H9 (cell line): ENCODE results near the gene DCTN3. TPM values are rescaled to one million over a fixed set of nuclear protein-coding genes. Genes with fewer than 3 reads are reported as not detected.

ENCODE experiments used
- DNase-seq: peaks from one replicate; pipeline ENCODE4 v3.0.0-alpha.2; 2017
- H2AFZ ChIP-seq: one replicate; pipeline ENCODE4 v1.6.1; 2013; ENCODE audit warnings: mild to moderate bottlenecking, low read length, control low read depth, moderate library complexity
- H2AK5ac ChIP-seq: 2 replicates; pipeline ENCODE4 v1.6.1; 2013; ENCODE audit warnings: low read length, control low read depth, mixed read lengths; ENCODE audit not compliant: insufficient read length
- H2BK120ac ChIP-seq: one replicate; pipeline ENCODE4 v1.6.1; 2013; ENCODE audit warnings: low read depth, mild to moderate bottlenecking, low read length, control low read depth, inconsistent platforms; ENCODE audit not compliant: poor library complexity, severe bottlenecking
- H2BK12ac ChIP-seq: 2 replicates; pipeline ENCODE4 v1.6.1; 2013; ENCODE audit warnings: low read length, control low read depth, mixed read lengths, low read depth; ENCODE audit not compliant: insufficient read length
- H2BK15ac ChIP-seq: 2 replicates; pipeline ENCODE4 v1.6.1; 2013; ENCODE audit warnings: low read depth, low read length, control low read depth
- H2BK20ac ChIP-seq: one replicate; pipeline ENCODE4 v1.6.1; 2013; ENCODE audit warnings: low read depth, mild to moderate bottlenecking, low read length, control low read depth, inconsistent platforms; ENCODE audit not compliant: poor library complexity, severe bottlenecking
- H2BK5ac ChIP-seq: 2 replicates; pipeline ENCODE4 v1.6.1; 2013; ENCODE audit warnings: low read length, control low read depth, mixed read lengths; ENCODE audit not compliant: insufficient read length
- H3K14ac ChIP-seq: 2 replicates; pipeline ENCODE4 v1.6.1; 2013; ENCODE audit warnings: low read length, control low read depth; ENCODE audit not compliant: insufficient read depth
- H3K18ac ChIP-seq: 2 replicates; pipeline ENCODE4 v1.6.1; 2013; ENCODE audit warnings: low read depth, mild to moderate bottlenecking, mixed read lengths, low read length, control low read depth; ENCODE audit not compliant: insufficient read length
- H3K23ac ChIP-seq: 2 replicates; pipeline ENCODE4 v1.6.1; 2013; ENCODE audit warnings: low read length, control low read depth, mixed read lengths, low read depth; ENCODE audit not compliant: insufficient read length
- H3K23me2 ChIP-seq: 2 replicates; pipeline ENCODE4 v1.6.1; 2013; ENCODE audit warnings: low read depth, mild to moderate bottlenecking, mixed read lengths, low read length, control low read depth; ENCODE audit not compliant: insufficient read length, poor library complexity, severe bottlenecking
- H3K27ac ChIP-seq: 2 replicates; pipeline ENCODE4 v1.5.1; 2013; ENCODE audit warnings: low read length, control low read depth, mixed read lengths, low read depth; ENCODE audit not compliant: insufficient read length
- H3K27me3 ChIP-seq: 2 replicates; pipeline ENCODE4 v1.6.1; 2013; ENCODE audit warnings: low read length, control low read depth, inconsistent platforms; ENCODE audit not compliant: insufficient read depth
- H3K4ac ChIP-seq: 2 replicates; pipeline ENCODE4 v1.6.1; 2013; ENCODE audit warnings: low read depth, mild to moderate bottlenecking, control low read depth, inconsistent platforms, low read length, moderate library complexity
- H3K4me1 ChIP-seq: 2 replicates; pipeline ENCODE4 v1.6.1; 2013; ENCODE audit warnings: low read length, control low read depth, inconsistent platforms; ENCODE audit not compliant: insufficient read depth
- H3K4me2 ChIP-seq: 2 replicates; pipeline ENCODE4 v1.6.1; 2013; ENCODE audit warnings: low read length, control low read depth, mixed read lengths; ENCODE audit not compliant: insufficient read length, insufficient read depth
- H3K56ac ChIP-seq: 2 replicates; pipeline ENCODE4 v1.6.1; 2013; ENCODE audit warnings: low read depth, mild to moderate bottlenecking, mixed read lengths, low read length, control low read depth; ENCODE audit not compliant: insufficient read length
- H3K79me1 ChIP-seq: 2 replicates; pipeline ENCODE4 v1.6.1; 2013; ENCODE audit warnings: low read depth, mild to moderate bottlenecking, moderate library complexity, low read length, control low read depth, inconsistent platforms; ENCODE audit not compliant: insufficient read depth, poor library complexity, severe bottlenecking
- H3K79me2 ChIP-seq: 2 replicates; pipeline ENCODE4 v1.6.1; 2013; ENCODE audit warnings: low read length, control low read depth, inconsistent platforms; ENCODE audit not compliant: insufficient read depth
- H3K9ac ChIP-seq: 2 replicates; pipeline ENCODE4 v1.6.1; 2013; ENCODE audit warnings: low read length, control low read depth, mixed read lengths; ENCODE audit not compliant: insufficient read length; ENCODE audit errors: extremely low read depth
- H3K9me3 ChIP-seq: one replicate; pipeline ENCODE4 v1.6.1; 2013; ENCODE audit warnings: low read depth, low read length, inconsistent platforms; ENCODE audit not compliant: control insufficient read depth
- H3T11ph ChIP-seq: one replicate; pipeline ENCODE4 v1.6.1; 2013; ENCODE audit warnings: mild to moderate bottlenecking, low read length, control low read depth, inconsistent platforms
- H4K20me1 ChIP-seq: one replicate; pipeline ENCODE4 v1.6.1; 2013; ENCODE audit not compliant: control insufficient read depth, insufficient read length, insufficient read depth
- H4K5ac ChIP-seq: 2 replicates; pipeline ENCODE4 v1.6.1; 2013; ENCODE audit warnings: low read depth, mild to moderate bottlenecking, mixed read lengths, low read length, control low read depth; ENCODE audit not compliant: insufficient read length
- H4K8ac ChIP-seq: replicated peaks from 2 replicates; pipeline ENCODE4 v1.6.1; 2013; ENCODE audit warnings: low read length, control low read depth, mixed read lengths, low read depth; ENCODE audit not compliant: insufficient read length
- H4K91ac ChIP-seq: 2 replicates; pipeline ENCODE4 v1.6.1; 2013; ENCODE audit warnings: low read depth, mild to moderate bottlenecking, moderate library complexity, mixed read lengths, low read length, control low read depth; ENCODE audit not compliant: insufficient read length
- H3K27ac Mint-ChIP-seq, 3 experiments: 2 replicates in 2 of 3; 3 replicates in 1 of 3; pipeline ENCODE4 v1.8.0; 2020 to 2021; ENCODE audit warnings: mixed read lengths in 3 of 3, mild to moderate bottlenecking in 1 of 3, moderate library complexity in 1 of 3
- H3K27me3 Mint-ChIP-seq: 2 replicates; pipeline ENCODE4 v1.8.0; 2021; ENCODE audit warnings: low read depth, mild to moderate bottlenecking, moderate library complexity, mixed read lengths
- H3K36me3 Mint-ChIP-seq, 3 experiments: 2 replicates in 2 of 3; 3 replicates in 1 of 3; pipeline ENCODE4 v1.8.0; 2020 to 2021; ENCODE audit warnings: low read depth in 3 of 3, mixed read lengths in 3 of 3; ENCODE audit not compliant: insufficient read depth in 1 of 3
- H3K4me1 Mint-ChIP-seq, 2 experiments: 2 replicates each; pipeline ENCODE4 v1.8.0; 2020; ENCODE audit warnings: mixed read lengths in 2 of 2
- H3K4me3 Mint-ChIP-seq, 2 experiments: 2 replicates in 1 of 2; 3 replicates in 1 of 2; pipeline ENCODE4 v1.8.0; 2020 to 2021; ENCODE audit warnings: mild to moderate bottlenecking in 2 of 2, mixed read lengths in 2 of 2, moderate library complexity in 1 of 2
- H3K9me3 Mint-ChIP-seq, 2 experiments: 2 replicates in 1 of 2; 3 replicates in 1 of 2; pipeline ENCODE4 v1.8.0; 2020; ENCODE audit warnings: mild to moderate bottlenecking in 2 of 2, mixed read lengths in 2 of 2, moderate library complexity in 1 of 2
- WGBS: extraction: QIAGEN DNeasy Blood & Tissue Kit; methylation state at CpG from one replicate; pipeline ENCODE4 v1.1.7; 2013; ENCODE audit warnings: missing lambda C conversion rate, low lambda C conversion rate, mixed read lengths; ENCODE audit not compliant: insufficient read length; ENCODE audit errors: extremely low coverage; 5-methylcytosine and 5-hydroxymethylcytosine counted together
- total RNA-seq: library from RNA; stranded (reverse); gene quantifications from 2 replicates; pipeline ENCODE4 v1.2.1, GENCODE V29; 2021
- TF ChIP-seq, protein P1 (sequence below): fragments of 200-600 bp; sonication (generic); conservative IDR thresholded peaks from 3 replicates; pipeline ENCODE4 v1.8.0; 2021; ENCODE audit warnings: antibody characterized with exemption, mild to moderate bottlenecking

Gene DCTN3
- total RNA-seq, 1 experiment from 2014 or later: 40.0 TPM

DNA sequence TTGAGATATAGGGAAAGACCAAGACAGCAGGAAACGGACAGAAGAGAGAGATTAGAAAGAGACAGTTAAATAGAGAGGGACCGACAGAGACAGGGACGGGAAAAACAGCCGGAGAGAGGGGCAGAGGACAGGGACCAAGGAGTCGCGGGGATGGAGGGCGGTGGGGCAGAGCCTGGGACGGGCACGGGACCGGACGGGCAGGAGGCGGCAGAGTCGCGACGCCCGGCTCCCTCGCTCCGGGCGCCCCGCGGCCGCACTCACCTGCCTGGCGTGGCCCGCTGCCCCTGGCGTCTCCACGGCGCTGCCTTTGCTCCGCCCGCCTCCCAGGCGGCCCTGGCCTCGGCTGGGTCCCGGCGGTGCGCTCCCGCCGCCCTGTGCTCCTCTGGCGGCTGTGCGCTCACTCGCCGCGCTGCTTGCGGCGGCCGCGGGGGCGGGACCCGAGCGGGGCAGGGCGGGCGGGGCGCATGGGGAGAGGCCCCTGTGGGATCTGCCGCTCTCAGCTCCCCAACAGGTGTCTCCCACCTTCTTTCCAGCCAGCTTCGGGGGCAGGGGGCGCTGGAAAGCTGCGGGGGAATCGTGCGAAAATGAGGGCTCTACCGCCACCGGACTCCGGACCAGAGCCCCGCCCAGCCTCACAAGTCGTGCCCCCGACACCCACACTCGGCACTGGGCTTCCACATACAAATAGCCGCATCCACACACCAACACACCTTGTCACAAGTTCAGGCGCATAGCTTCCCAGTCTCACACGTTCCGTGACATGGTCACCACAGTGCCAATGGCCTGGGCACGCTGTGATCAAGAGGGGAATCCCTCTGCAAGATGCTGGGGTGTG is 8.6 kb upstream of the DCTN3 start, which contains the start of gene ARID3C:
ARID3C (minus strand) TSS at position 411 of the 835 bp plus-strand sequence. CDS start 1,052 bp downstream, outside the sequence.
- H2BK15ac ChIP-seq: no peak within 1 kb of the TSS
- no peaks in the 10 kb centered on the region for H3K4me1 ChIP-seq
- H3K4me3 Mint-ChIP-seq: peak within 1 kb of the TSS; percentile 64 to 86
- no peak within 1 kb of the TSS for H2AK5ac ChIP-seq
- DNase-seq: peak; percentile 47
- no peak within 1 kb of the TSS for H2BK12ac ChIP-seq
- no peak within 1 kb of the TSS for H4K8ac ChIP-seq
- TF ChIP-seq, protein P1, sequence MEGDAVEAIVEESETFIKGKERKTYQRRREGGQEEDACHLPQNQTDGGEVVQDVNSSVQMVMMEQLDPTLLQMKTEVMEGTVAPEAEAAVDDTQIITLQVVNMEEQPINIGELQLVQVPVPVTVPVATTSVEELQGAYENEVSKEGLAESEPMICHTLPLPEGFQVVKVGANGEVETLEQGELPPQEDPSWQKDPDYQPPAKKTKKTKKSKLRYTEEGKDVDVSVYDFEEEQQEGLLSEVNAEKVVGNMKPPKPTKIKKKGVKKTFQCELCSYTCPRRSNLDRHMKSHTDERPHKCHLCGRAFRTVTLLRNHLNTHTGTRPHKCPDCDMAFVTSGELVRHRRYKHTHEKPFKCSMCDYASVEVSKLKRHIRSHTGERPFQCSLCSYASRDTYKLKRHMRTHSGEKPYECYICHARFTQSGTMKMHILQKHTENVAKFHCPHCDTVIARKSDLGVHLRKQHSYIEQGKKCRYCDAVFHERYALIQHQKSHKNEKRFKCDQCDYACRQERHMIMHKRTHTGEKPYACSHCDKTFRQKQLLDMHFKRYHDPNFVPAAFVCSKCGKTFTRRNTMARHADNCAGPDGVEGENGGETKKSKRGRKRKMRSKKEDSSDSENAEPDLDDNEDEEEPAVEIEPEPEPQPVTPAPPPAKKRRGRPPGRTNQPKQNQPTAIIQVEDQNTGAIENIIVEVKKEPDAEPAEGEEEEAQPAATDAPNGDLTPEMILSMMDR: no peak
- H3K4me1 Mint-ChIP-seq: peaks cover 17 to 41% of the 10 kb centered on the region in 2 experiments
- no peaks in the 10 kb centered on the region for H3K9me3 ChIP-seq
- H2BK5ac ChIP-seq: no peak within 1 kb of the TSS
- no peaks in the 10 kb centered on the region for H4K20me1 ChIP-seq
- no peak within 1 kb of the TSS for H3T11ph ChIP-seq
- no peak within 1 kb of the TSS for H3K18ac ChIP-seq
- no peak within 1 kb of the TSS for H3K9ac ChIP-seq
- peaks cover 0 to 6% of the 10 kb centered on the region in 2 experiments; a peak in 3 of 5 replicates for H3K9me3 Mint-ChIP-seq
- H3K14ac ChIP-seq: no peak within 1 kb of the TSS
- H2AFZ ChIP-seq: no peak within 1 kb of the TSS
- no peak within 1 kb of the TSS for H3K27ac Mint-ChIP-seq
- H3K4me2 ChIP-seq: peak within 1 kb of the TSS; percentile 58
- H3K79me1 ChIP-seq: no peaks in the 10 kb centered on the region
- H4K91ac ChIP-seq: no peak within 1 kb of the TSS
- WGBS: no CpG with 5 or more reads among the region's 69 CpGs
- peaks cover 56% of the 10 kb centered on the region for H3K27me3 ChIP-seq
- no peaks in the 10 kb centered on the region; a peak in 2 of 7 replicates for H3K36me3 Mint-ChIP-seq
- no peak within 1 kb of the TSS for H3K56ac ChIP-seq
- no peak within 1 kb of the TSS for H3K23ac ChIP-seq
- peaks cover 13% of the 10 kb centered on the region for H3K23me2 ChIP-seq
- no peak within 1 kb of the TSS for H2BK120ac ChIP-seq
- H3K79me2 ChIP-seq: no peaks in the 10 kb centered on the region
- no peak within 1 kb of the TSS for H4K5ac ChIP-seq
- no peak within 1 kb of the TSS for H2BK20ac ChIP-seq
- H3K27me3 Mint-ChIP-seq: peaks cover 88% of the 10 kb centered on the region
- no peak within 1 kb of the TSS for H3K4ac ChIP-seq
- H3K27ac ChIP-seq: no peak within 1 kb of the TSS
